OCI-LY3 (cell line): ENCODE data around the gene SYNRG.

Experiments used
- H2AFZ ChIP-seq: fragments of 200-600, 300-600 bp; shearing (Covaris generic); 2 replicates; pipeline ENCODE4 v1.6.0; 2014; ENCODE audit warnings: antibody characterized with exemption, low read depth, low read length
- H3K27ac ChIP-seq: fragments of 200-600, 300-600 bp; sonication (generic); 2 replicates; pipeline ENCODE4 v1.5.1; 2014; ENCODE audit warnings: mild to moderate bottlenecking, low read length, moderate library complexity, mixed read lengths
- H3K27me3 ChIP-seq: fragments of 200-600, 300-600 bp; sonication (generic); 2 replicates; pipeline ENCODE4 v1.6.1; 2014; ENCODE audit warnings: low read depth, low read length, mixed read lengths
- H3K36me3 ChIP-seq: fragments of 200-600, 300-600 bp; sonication (generic); replicated peaks from 2 replicates; pipeline ENCODE3; 2014; ENCODE audit warnings: low read depth, low read length, mixed read lengths
- H3K4me1 ChIP-seq: fragments of 300-600, 200-600 bp; sonication (generic); 2 replicates; pipeline ENCODE4 v1.6.1; 2014; ENCODE audit warnings: low read length, mixed read lengths
- H3K4me2 ChIP-seq: fragments of 200-600, 300-600 bp; sonication (generic); 2 replicates; pipeline ENCODE4 v1.6.1; 2014; ENCODE audit warnings: low read length, mixed read lengths
- H3K4me3 ChIP-seq: fragments of 300-600, 200-600 bp; sonication (generic); 2 replicates; pipeline ENCODE4 v1.5.1; 2014; ENCODE audit warnings: antibody characterized with exemption, mild to moderate bottlenecking, low read length, moderate library complexity
- H3K79me2 ChIP-seq: fragments of 300-600, 200-600 bp; shearing (Covaris generic); 2 replicates; pipeline ENCODE4 v1.6.1; 2014; ENCODE audit warnings: mild to moderate bottlenecking, low read length, mixed read lengths
- H3K9ac ChIP-seq: fragments of 300-600, 200-600 bp; shearing (Covaris generic); 2 replicates; pipeline ENCODE4 v1.6.0; 2014; ENCODE audit warnings: mild to moderate bottlenecking, low read length, moderate library complexity
- H3K9me3 ChIP-seq: fragments of 200-600, 300-600 bp; shearing (Covaris generic); 2 replicates; pipeline ENCODE4 v1.6.1; 2014; ENCODE audit warnings: low read length, mixed read lengths; ENCODE audit not compliant: insufficient read depth
- H4K20me1 ChIP-seq: fragments of 200-600, 300-600 bp; sonication (generic); 2 replicates; pipeline ENCODE4 v1.6.1; 2016; ENCODE audit warnings: low read length, mixed read lengths; ENCODE audit not compliant: insufficient read depth
- EZH2phosphoT487 ChIP-seq: fragments of 200-600 bp; shearing (Covaris generic); IDR thresholded peaks from 2 replicates; pipeline ENCODE4 v1.6.1; 2018; ENCODE audit warnings: antibody characterized with exemption, mixed run types, low read depth
- TF ChIP-seq, protein P1 (sequence below): fragments of 200-600, 300-600 bp; sonication (generic); IDR thresholded peaks from 2 replicates; pipeline ENCODE4 v1.5.1; 2014; ENCODE audit warnings: antibody characterized with exemption, low read length, low read depth

The SYNRG gene

DNA sequence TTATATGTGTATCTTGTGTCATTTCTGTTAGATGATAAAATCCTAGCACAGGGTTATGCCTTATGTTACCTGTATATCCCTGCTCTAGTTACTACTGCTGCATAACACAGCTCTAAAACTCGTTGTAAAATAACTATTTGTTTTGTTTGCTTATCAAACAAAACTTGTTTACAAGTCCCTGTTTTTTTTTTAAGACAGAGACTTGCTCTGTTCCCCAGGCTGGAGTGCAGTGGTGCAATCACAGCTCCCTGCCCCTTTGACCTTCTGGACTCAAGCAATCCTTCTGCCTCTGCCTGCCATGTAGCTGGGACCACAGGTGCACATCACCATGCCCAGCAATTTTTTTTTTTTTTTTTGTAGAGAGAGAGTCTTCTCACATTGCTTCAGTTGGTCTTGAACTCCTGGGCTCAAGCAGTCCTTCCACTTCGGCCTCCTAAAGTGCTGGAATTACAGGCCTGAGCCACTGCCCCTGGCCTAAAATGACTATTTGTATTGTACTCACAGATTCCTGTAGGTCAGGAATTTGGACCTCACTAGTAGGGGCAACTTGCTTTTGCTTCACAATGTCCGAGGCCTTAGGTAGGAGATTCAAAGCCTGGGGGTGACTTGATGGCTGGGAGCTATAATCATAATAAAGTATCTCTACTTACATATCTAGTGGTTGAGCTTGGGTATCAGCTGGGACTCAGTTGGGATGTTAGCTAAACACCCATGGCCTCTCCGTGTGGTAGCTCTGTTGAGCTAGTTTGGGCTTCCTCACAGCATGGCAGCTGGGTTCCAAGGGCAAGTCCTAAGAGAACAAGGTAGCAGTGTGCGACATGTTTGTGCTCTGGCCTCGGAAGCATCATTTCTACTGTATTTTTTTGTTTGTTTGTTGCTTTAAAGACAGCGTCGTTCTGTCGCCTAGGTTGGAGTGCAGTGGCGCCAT, 106.9 kb downstream of the SYNRG start:
- Histone ChIP-seq H3K4me1 (no peaks in the 10 kb centered on the region), H3K4me2 (no peak overlapping the region), H3K36me3 (no peaks in the 10 kb centered on the region), H3K4me3 (no peak overlapping the region), H3K9me3 (no peaks in the 10 kb centered on the region), H4K20me1 (no peaks in the 10 kb centered on the region), H3K27ac (no peak overlapping the region), H3K9ac (no peak overlapping the region), H3K27me3 (no peaks in the 10 kb centered on the region), H2AFZ (no peak overlapping the region), H3K79me2 (0 out of 2 replicates have a peak, but pooled peaks cover 2% of the 10 kb centered on the region)
- TF ChIP-seq, protein P1, sequence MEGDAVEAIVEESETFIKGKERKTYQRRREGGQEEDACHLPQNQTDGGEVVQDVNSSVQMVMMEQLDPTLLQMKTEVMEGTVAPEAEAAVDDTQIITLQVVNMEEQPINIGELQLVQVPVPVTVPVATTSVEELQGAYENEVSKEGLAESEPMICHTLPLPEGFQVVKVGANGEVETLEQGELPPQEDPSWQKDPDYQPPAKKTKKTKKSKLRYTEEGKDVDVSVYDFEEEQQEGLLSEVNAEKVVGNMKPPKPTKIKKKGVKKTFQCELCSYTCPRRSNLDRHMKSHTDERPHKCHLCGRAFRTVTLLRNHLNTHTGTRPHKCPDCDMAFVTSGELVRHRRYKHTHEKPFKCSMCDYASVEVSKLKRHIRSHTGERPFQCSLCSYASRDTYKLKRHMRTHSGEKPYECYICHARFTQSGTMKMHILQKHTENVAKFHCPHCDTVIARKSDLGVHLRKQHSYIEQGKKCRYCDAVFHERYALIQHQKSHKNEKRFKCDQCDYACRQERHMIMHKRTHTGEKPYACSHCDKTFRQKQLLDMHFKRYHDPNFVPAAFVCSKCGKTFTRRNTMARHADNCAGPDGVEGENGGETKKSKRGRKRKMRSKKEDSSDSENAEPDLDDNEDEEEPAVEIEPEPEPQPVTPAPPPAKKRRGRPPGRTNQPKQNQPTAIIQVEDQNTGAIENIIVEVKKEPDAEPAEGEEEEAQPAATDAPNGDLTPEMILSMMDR, result no peak
- no peak for TF ChIP-seq EZH2phosphoT487

DNA sequence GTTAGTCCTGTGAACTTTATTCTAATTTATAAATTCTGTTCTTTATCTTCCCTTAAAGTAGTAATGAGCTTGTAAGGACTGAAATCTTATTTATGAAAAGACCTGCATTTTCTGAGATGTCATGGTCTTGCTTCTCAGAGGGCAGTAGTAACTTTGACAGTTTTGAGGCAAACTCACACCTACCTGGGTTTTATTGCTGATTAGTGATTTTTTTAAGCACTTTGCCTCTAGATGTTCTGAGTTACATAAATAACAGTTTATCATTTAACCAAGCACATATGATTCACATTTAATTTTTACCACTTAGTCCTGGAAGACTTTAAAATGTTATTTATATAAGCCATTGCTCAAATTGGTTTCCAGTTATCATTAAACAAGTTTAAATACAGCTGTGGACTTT, 108.8 kb downstream of the SYNRG start:
- TF ChIP-seq, protein P1, result no peak
- TF ChIP-seq EZH2phosphoT487, result no peak
- Histone ChIP-seq H3K9me3 (no peaks in the 10 kb centered on the region), H2AFZ (no peak overlapping the region), H3K27ac (no peak overlapping the region), H3K9ac (no peak overlapping the region), H3K79me2 (0 out of 2 replicates have a peak, but pooled peaks cover 2% of the 10 kb centered on the region), H3K4me1 (no peaks in the 10 kb centered on the region), H3K36me3 (no peaks in the 10 kb centered on the region), H3K4me2 (no peak overlapping the region), H3K4me3 (no peak overlapping the region), H4K20me1 (no peaks in the 10 kb centered on the region), H3K27me3 (no peaks in the 10 kb centered on the region)

DNA sequence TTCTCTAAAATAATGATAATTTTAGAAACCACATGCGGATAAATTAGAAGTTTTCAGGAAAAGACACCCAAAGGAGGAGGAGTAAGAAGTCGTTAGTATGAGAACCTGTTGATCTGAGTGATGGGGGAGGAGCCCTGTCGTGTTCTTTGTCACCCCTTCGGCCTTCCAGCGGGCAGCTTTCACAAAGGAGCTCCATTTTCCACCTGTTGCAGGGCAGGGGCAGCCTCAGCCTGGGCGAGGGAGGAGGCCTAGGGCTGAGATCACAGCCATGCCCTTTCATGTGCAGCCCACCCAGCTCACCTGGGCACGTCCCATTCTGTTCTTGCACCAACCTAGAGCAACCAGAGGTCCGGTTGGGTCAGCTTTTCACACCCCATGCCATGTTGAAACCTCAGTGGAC, 114.2 kb downstream of the SYNRG start:
- Histone ChIP-seq H3K4me1 (peaks cover 13% of the 10 kb centered on the region), H3K9ac (no peak overlapping the region), H3K4me2 (no peak overlapping the region), H2AFZ (no peak overlapping the region), H3K27me3 (no peaks in the 10 kb centered on the region), H3K4me3 (no peak overlapping the region), H3K27ac (no peak overlapping the region), H3K79me2 (peaks cover 31% of the 10 kb centered on the region), H3K9me3 (no peaks in the 10 kb centered on the region), H4K20me1 (no peaks in the 10 kb centered on the region), H3K36me3 (no peaks in the 10 kb centered on the region)
- no peak for TF ChIP-seq EZH2phosphoT487
- TF ChIP-seq, protein P1, result no peak

DNA sequence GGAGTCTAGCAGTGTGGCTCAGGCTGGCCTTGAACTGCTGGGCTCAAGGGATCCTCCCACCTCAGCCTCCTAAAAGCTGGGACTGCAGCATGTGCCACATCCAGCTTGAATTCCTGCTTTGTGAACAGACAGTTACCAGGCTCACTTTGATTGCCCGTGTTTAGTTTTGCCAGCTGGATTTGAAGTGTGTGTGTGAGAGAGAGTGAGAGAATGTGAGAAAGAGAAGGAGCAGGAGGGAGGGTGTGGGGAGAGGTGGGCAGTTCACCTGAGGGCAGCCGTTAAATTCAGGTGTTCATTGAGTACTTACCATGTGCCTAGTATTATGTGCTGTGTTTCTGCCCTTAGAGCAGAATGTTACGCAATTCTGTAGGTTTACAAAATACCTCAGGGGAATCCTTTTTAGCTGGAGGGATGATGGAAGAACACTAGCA, 114.8 kb downstream of the SYNRG start:
- H3K79me2 ChIP-seq, result peaks cover 31% of the 10 kb centered on the region
- no peak overlapping the region for H3K4me2 ChIP-seq
- no peak overlapping the region for H3K27ac ChIP-seq
- no peaks in the 10 kb centered on the region for H3K27me3 ChIP-seq
- no peaks in the 10 kb centered on the region for H4K20me1 ChIP-seq
- H2AFZ ChIP-seq, result no peak overlapping the region
- TF ChIP-seq EZH2phosphoT487, result no peak
- TF ChIP-seq, protein P1, result no peak
- no peaks in the 10 kb centered on the region for H3K36me3 ChIP-seq
- peaks cover 13% of the 10 kb centered on the region for H3K4me1 ChIP-seq
- H3K4me3 ChIP-seq, result no peak overlapping the region
- H3K9me3 ChIP-seq, result no peaks in the 10 kb centered on the region
- no peak overlapping the region for H3K9ac ChIP-seq
